GM18951 (cell line): ENCODE measurements around the gene SYNJ2.

Source experiments
- POLR2A ChIP-seq: IDR thresholded peaks from 4 replicates; pipeline ENCODE4 v1.6.1; 2011; ENCODE audit warnings: mild to moderate bottlenecking; ENCODE audit not compliant: insufficient read length, insufficient read depth; ENCODE audit errors: extremely low read depth
- in situ Hi-C: fragments of 300-500 bp; cut with MboI; formaldehyde crosslinking; loops from one replicate; pipeline ENCODE4 v1.12.0; 2022; ENCODE audit warnings: low sequenced_read_pairs, mixed read lengths, inconsistent platforms; ENCODE audit not compliant: unreplicated experiment

SYNJ2 gene

DNA sequence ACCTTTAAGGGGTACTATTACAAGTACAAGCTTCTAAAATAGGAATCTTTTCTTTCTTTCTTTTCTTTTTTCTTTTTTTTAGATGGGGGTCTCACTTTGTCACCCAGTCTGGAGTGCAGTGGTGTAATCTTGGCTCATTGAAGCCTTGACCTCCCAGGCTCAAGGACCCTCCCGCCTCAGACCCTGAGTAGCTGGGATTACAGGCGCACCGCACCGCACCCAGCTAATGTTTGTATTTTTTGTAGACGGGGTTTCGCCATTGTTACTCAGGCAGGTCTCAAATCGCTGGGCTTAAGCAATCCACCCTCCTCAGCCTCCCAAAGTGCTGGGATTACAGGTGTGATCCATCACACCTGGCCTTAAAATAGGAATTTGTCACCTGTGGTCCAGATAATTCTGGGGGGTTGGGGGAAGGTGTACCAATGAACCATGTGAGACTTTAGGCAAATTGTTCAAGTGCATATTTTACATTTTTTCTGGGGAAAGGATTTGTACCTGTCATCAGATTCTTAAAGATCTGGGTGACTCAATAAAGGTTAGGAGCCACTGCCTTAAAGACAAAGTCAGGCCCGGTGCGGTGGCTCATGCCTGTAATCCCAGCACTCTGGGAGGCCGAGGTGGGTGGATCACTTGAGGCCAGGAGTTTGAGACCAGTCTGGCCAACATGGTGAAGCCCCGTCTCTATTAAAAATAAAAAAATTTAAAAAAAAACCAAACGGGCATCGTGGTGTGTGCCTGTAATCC lies 19.7 kb upstream of the SYNJ2 start:
- TF ChIP-seq POLR2A, result no peak
- in situ Hi-C loops, result loop anchor here (25.0 kb wide), 1 partner anchor 650 kb away; the partner anchor contains the start of gene TMEM242

DNA sequence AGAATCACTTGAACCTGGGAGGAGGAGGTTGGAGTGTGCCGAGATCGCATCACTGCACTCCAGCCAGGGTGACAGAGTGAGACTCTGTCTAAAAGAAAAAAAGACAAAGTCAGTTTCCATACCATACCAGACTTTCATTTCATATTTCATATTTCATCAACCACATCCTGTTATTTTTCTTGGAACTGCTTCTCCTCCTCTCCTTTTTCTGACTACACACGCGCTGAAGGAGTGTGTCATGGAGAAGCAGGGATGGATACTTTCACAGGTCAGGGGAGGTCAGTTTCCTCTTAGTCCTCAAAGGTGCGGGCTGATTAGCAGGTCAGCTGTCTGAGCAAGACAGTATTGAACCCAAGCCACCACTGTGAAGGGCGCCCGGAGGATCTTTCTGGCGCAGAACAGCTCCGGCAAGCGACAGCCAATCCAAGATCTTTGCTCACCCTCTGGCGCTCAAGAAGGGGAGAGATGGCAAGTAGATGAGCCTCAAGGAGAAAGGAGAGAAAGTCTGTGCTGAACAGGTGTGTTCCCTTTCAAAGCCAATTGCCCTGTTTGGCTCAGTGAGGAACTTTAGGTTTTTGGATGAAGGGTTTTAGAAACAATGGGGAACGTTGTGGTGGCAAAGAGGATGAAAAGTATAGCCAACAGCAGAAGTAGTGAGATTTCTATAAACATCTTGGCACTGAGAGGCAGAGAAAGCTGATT lies 18.9 kb upstream of the SYNJ2 start:
- in situ Hi-C loops, result loop anchor here (25.0 kb wide), 1 partner anchor 650 kb away; the partner anchor contains the start of gene TMEM242
- no peak for TF ChIP-seq POLR2A

- TF ChIP-seq POLR2A, result no peak
- in situ Hi-C loops, result loop anchor here (25.0 kb wide), 1 partner anchor 652 kb away; the partner anchor contains the start of gene TMEM242
Measured at GRCh38 chr6:157964100-157964499, 17.6 kb upstream of the SYNJ2 start.

DNA sequence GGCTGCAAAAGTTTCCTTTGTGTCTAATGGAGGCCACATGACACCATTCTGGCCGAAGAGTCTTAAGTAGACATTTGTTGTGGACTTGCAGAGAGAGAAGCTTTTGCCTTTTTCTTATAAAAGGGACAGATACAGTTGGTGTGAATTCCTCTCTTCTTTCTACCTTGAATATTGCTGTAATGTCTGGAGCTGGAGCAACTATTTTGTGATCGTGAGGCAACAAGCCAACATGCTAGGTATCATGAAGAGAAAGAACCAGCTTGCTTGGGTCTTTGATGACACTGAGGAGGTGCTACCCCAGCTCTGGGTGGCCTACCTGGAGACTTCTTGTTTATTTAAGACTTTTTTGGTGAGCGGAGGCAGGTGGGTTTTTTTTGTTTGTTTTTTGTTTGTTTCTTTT lies 16.3 kb upstream of the SYNJ2 start:
- no peak for TF ChIP-seq POLR2A
- in situ Hi-C loops, result loop anchor here (25.0 kb wide), 1 partner anchor 653 kb away; the partner anchor contains the start of gene TMEM242

- no peak for TF ChIP-seq POLR2A
- in situ Hi-C loops, result loop anchor here (25.0 kb wide), 1 partner anchor 654 kb away; the partner anchor contains the start of gene TMEM242
Measured at GRCh38 chr6:157966589-157966977, 15.1 kb upstream of the SYNJ2 start.

DNA sequence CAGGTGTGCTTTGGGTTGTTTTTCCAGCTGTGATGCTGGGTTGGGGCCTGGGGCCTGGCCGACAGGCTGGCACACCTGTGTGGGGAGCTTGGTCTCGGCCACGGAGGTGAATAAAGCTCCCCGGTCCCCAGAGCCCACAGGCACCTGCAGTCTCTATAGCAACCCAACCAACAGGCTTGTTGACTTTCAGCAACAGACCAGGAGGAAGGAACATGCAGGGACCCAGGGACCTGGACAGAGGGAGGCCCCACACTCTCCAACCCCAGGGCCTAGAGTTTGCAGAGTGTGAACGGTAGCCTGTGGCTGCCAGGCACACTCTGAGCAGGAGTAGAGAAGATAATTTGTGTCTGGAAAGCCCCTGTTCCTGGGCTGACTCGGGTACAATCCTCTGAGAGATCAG lies 14.6 kb upstream of the SYNJ2 start:
- in situ Hi-C loops, result loop anchor here (25.0 kb wide), 1 partner anchor 655 kb away; the partner anchor contains the start of gene TMEM242
- no peak for TF ChIP-seq POLR2A

DNA sequence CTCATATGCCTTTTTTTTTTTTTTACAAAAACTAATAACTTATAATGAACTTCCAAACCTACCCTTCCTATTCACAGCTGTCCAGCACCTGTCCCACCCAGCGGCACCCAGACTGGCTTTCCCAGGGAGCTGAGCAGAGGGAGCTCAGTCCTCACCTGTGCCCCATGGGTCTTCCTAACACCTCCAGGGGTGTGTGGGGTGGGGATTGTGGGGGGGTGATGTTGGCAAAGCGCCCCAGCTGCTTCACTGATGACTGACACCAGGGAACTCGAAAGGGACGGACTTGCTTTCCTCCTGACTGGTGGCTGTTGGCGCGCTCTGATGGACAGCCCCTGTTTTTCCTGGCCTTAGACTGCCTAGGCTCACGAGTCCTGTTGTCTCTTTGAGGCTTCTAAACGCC lies 14.2 kb upstream of the SYNJ2 start:
- in situ Hi-C loops, result loop anchor here (25.0 kb wide), 1 partner anchor 655 kb away; the partner anchor contains the start of gene TMEM242
- TF ChIP-seq POLR2A, result no peak

DNA sequence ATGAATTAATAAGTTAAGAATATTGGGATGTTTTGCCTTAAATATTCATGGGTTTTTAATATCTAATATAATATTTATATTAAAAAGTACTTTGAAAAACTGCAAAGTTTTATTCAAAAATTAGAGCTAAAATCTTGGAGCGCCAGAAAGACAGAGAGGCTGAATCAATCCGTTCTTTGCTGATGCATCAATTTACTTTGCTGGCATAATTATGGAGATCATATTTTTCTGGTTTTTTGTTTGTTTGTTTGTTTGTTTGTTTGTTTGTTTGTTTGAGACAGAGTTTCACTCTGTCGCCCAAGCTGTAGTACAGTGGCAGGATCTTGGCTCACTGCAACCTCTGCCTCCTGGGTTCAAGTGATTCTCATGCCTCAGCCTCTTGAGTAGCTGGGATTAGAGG lies 9.5 kb upstream of the SYNJ2 start:
- in situ Hi-C loops, result loop anchor here (25.0 kb wide), 1 partner anchor 660 kb away; the partner anchor contains the start of gene TMEM242

DNA sequence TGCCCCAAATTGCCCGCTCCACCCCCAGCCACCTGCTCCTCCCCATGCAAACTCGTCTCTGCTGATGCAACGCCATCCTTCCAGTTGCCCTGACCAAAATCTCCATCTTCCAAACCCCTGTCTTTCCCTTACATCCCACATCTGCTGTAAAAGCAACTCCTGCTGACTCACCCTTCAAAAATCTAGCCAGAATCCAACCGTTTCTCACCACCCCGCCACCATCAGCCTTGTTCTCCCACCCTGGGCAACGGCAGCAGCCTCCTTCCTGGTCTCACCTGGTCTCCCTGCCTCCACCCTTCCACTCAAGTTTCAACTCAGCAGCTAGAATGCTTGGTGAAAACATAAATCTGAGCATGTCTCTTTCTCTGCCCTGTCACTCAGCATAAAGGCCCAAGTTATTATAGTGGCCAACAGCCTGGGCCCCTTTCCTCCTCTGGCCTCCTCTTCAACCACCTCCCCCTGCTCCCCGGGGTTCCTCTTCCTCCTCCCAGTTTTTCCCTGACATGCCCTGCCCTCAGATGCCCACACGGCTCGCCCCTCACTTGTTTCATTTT lies 7.2 kb upstream of the SYNJ2 start:
- no peak for TF ChIP-seq POLR2A
- in situ Hi-C loops, result loop anchor here (25.0 kb wide), 1 partner anchor 662 kb away; the partner anchor contains the start of gene TMEM242

DNA sequence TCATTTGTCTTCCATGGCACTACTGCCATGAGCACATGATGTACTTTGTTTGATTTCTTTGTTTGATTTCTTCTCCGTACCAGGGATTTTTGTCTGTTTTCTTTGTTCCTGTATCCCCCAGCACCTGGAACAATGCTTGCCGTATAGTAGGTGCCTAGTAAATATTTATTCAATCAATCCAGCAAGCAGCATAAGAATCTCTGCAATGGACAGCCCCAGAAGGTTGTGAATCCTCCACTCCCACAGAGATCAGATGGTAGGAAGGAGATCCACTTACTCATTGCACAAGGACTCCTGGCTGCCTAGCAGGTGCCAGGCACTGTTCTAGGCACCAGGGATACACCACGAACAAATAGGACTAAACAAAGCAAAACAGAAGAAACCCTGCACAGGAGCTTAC lies 6.7 kb upstream of the SYNJ2 start:
- no peak for TF ChIP-seq POLR2A
- in situ Hi-C loops, result loop anchor here (25.0 kb wide), 1 partner anchor 663 kb away; the partner anchor contains the start of gene TMEM242

GRCh38 chr6:157975456-157975855 lies 6.2 kb upstream of the SYNJ2 start:
- TF ChIP-seq POLR2A, result no peak
- in situ Hi-C loops, result no loop called here

GRCh38 chr6:157976345-157977175 lies 5.1 kb upstream of the SYNJ2 start:
- no peak for TF ChIP-seq POLR2A

DNA sequence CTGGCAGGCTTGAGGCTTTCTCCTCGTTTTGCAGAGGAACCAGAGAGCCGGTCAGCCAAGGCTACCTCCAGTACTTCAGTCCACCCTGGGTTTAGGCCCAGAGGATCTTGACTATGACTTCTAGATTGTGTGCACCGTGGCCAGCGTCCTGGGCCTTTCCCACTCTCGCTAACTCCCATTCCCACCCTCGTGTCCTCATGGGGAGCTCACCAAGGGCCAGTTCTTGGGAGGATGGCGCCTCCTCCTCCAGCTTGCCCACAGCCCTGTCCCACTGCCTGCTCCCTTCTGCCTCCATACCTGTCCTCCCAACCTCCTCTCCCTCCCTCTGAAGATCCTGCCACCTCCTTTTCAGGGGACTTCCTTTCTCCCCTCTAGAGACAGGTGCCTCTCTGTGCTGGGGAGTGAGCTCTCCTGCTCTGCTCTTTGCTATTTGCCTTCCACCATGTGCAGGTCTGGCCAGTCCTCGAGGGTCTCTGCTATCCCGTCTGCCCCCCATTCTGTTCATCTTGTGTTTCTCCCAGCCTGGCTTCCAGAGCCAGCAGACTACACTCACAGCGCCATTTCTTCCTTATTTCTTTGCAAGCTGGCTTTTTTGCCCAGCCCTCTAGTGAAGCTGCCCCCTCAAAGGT lies 4.4 kb upstream of the SYNJ2 start:
- in situ Hi-C loops, result no loop called here
- no peak for TF ChIP-seq POLR2A

More at GRCh38 chr6:157976345-157977175, 5.1 kb upstream of the SYNJ2 start:
- in situ Hi-C loops, result no loop called here
